GM12878 (cell line): ENCODE data around the gene CACNA2D3. TPM values are rescaled to one million over a fixed set of nuclear protein-coding genes. Genes with fewer than 3 reads are reported as not detected.

ENCODE experiments used
- ATAC-seq: fragments of 200-7000 bp; cut with Tn5 transposase; 3 replicates; pipeline ENCODE4 v1.9.1; 2020; ENCODE audit warnings: mild to moderate bottlenecking, moderate library complexity
- BruUV-seq: library from RNA; stranded (reverse); fragments of 400-500 nt; replicated peaks from 2 replicates; lab custom pipeline; 2021; lab: Mats Ljungman, UMichigan
- CTCF ChIA-PET: fragments of 300-600 bp; sonication (Branson Sonifier 250); formaldehyde crosslinking; extraction: SDS; loops from one replicate; lab custom pipeline; 2021; ENCODE audit warnings: inconsistent platforms; lab: Yijun Ruan, JAX
- POLR2A ChIA-PET: fragments of 350-600 bp; formaldehyde crosslinking; extraction: SDS; loops from one replicate; lab custom pipeline; 2021; ENCODE audit warnings: inconsistent platforms; lab: Charles Lee
- RAD21 ChIA-PET: fragments of 300-600 bp; sonication (Branson Sonifier 250); formaldehyde crosslinking; loops from one replicate; lab custom pipeline; 2023; ENCODE audit warnings: antibody characterized with exemption; ENCODE audit not compliant: unreplicated experiment; lab: Charles Lee
- SMC1A ChIA-PET: fragments of 300-600 bp; sonication (Branson Sonifier 250); formaldehyde crosslinking; loops from one replicate; lab custom pipeline; 2023; ENCODE audit not compliant: unreplicated experiment, uncharacterized antibody; lab: Charles Lee
- DNase-seq: peaks from one replicate; pipeline ENCODE4 v3.0.0-alpha.2; 2011; ENCODE audit warnings: low read depth, low spot score
- FAIRE-seq: peaks from 3 replicates; lab custom pipeline; 2011; peaks lifted over from hg19 to GRCh38; lab: Jason Lieb, UNC
- H2AFZ ChIP-seq: 2 replicates; pipeline ENCODE4 v1.6.0; 2011; ENCODE audit warnings: low read depth, low read length, control low read depth; ENCODE audit not compliant: control insufficient read depth
- H3K27ac ChIP-seq: 2 replicates; pipeline ENCODE4 v1.5.1; 2011; ENCODE audit warnings: control low read depth; ENCODE audit not compliant: control insufficient read depth, insufficient read depth
- H3K27me3 ChIP-seq, 2 experiments: replicated peaks in 1 of 2; 2 replicates each; pipeline versions ENCODE4 v1.6.0 to v1.6.1; 2011; ENCODE audit warnings: low read length in 1 of 2; ENCODE audit not compliant: control insufficient read depth in 2 of 2, insufficient read depth in 2 of 2
- H3K36me3 ChIP-seq, 2 experiments: 2 replicates each; pipeline ENCODE4 v1.5.1; 2011; ENCODE audit warnings: low read length in 1 of 2; ENCODE audit not compliant: control insufficient read depth in 2 of 2, insufficient read depth in 2 of 2
- H3K4me1 ChIP-seq: 2 replicates; pipeline ENCODE4 v1.6.1; 2011; ENCODE audit warnings: mild to moderate bottlenecking, low read length, moderate library complexity, mixed read lengths; ENCODE audit not compliant: control insufficient read depth, insufficient read depth
- H3K4me2 ChIP-seq: 2 replicates; pipeline ENCODE4 v1.6.0; 2011; ENCODE audit warnings: control low read depth; ENCODE audit not compliant: control insufficient read depth, insufficient read depth
- H3K4me3 ChIP-seq: fragments of 200-600 bp; sonication (generic); 2 replicates; pipeline ENCODE4 v1.5.1; 2016
- H3K79me2 ChIP-seq: 2 replicates; pipeline ENCODE4 v1.6.0; 2011; ENCODE audit warnings: low read length; ENCODE audit not compliant: control insufficient read depth, insufficient read depth
- H3K9ac ChIP-seq: 2 replicates; pipeline ENCODE4 v1.8.0; 2011; ENCODE audit warnings: low read length, control low read depth, mixed read lengths; ENCODE audit not compliant: control insufficient read depth, insufficient read depth
- H3K9me3 ChIP-seq: replicated peaks from 3 replicates; pipeline ENCODE4 v1.5.1; 2011; ENCODE audit warnings: mild to moderate bottlenecking, low read length; ENCODE audit not compliant: control insufficient read depth, insufficient read depth
- H4K20me1 ChIP-seq: 2 replicates; pipeline ENCODE4 v1.6.0; 2011; ENCODE audit not compliant: control insufficient read depth, insufficient read depth
- BCLAF1 ChIP-seq: fragments of 450-650 bp; IDR thresholded peaks from 2 replicates; pipeline ENCODE4 v1.6.1; 2017; ENCODE audit warnings: antibody characterized with exemption, mild to moderate bottlenecking, moderate library complexity
- CEBPZ ChIP-seq: fragments of 150-350 bp; IDR thresholded peaks from 2 replicates; pipeline ENCODE4 v1.6.1; 2016; ENCODE audit warnings: low read depth, low read length
- CHD4 ChIP-seq: fragments of 200-600 bp; sonication (generic); IDR thresholded peaks from 2 replicates; pipeline ENCODE4 v1.6.1; 2016; ENCODE audit warnings: mild to moderate bottlenecking
- E4F1 ChIP-seq: fragments of 450-650 bp; IDR thresholded peaks from 2 replicates; pipeline ENCODE4 v1.6.1; 2018; ENCODE audit warnings: borderline replicate concordance, mild to moderate bottlenecking; ENCODE audit not compliant: partially characterized antibody
- IKZF1 ChIP-seq: fragments of 450-650 bp; conservative IDR thresholded peaks from 2 replicates; pipeline ENCODE4 v1.6.1; 2017; ENCODE audit warnings: antibody characterized with exemption, mild to moderate bottlenecking
- SUZ12 ChIP-seq: fragments of 200-600 bp; sonication (generic); IDR thresholded peaks from one replicate; pipeline ENCODE4 v1.6.1; 2018; ENCODE audit warnings: antibody characterized with exemption, mild to moderate bottlenecking; ENCODE audit not compliant: unreplicated experiment
- TARDBP ChIP-seq: IDR thresholded peaks from 2 replicates; pipeline ENCODE4 v1.6.1; 2016; ENCODE audit warnings: borderline replicate concordance
- TCF7 ChIP-seq: IDR thresholded peaks from 2 replicates; pipeline ENCODE4 v1.6.1; 2014; ENCODE audit warnings: antibody characterized with exemption, borderline replicate concordance
- ZNF207 ChIP-seq: fragments of 450-650 bp; IDR thresholded peaks from 2 replicates; pipeline ENCODE4 v1.6.1; 2014; ENCODE audit warnings: antibody characterized with exemption, mild to moderate bottlenecking, borderline replicate concordance
- ZZZ3 ChIP-seq: IDR thresholded peaks from 2 replicates; pipeline ENCODE4 v1.6.1; 2011; ENCODE audit warnings: low read depth; ENCODE audit not compliant: control insufficient read depth, insufficient read length
- WGBS: methylation state at CpG from one replicate; pipeline ENCODE4 v1.1.6; 2016; ENCODE audit warnings: low lambda C conversion rate; ENCODE audit not compliant: insufficient replicate concordance, insufficient coverage; ENCODE audit errors: missing lambda C conversion rate; 5-methylcytosine and 5-hydroxymethylcytosine counted together
- in situ Hi-C: fragments of 300-500 bp; cut with MboI; formaldehyde crosslinking; loops from 9 replicates; pipeline ENCODE4 v1.14.3; 2018; ENCODE audit warnings: mixed read lengths
- intact Hi-C: fragments of 100-400 bp; cut with micrococcal nuclease; formaldehyde crosslinking; loops from one replicate; pipeline ENCODE4 v1.14.2; 2022; ENCODE audit not compliant: unreplicated experiment
- polyA plus RNA-seq, 11 experiments: library from polyadenylated mRNA; depleted of rRNA in 4 of 11; unstranded in 6 of 11; stranded (reverse) in 5 of 11; fragments of >200 nt; fragmentation: Nextera tagmentation in 4 of 11; fragmentation: Illumina TruSeq in 1 of 11; extraction: Ambion mirVana in 4 of 11; extraction: Trizol in 1 of 11; gene quantifications; 1 replicate in 1 of 11; 2 replicates in 10 of 11; pipeline versions ENCODE4 v1.2.1 to v1.2.3, GENCODE V29; 2011 to 2016; ENCODE audit warnings: inconsistent platforms in 2 of 11, missing spikeins in 2 of 11, low read depth in 1 of 11
- total RNA-seq, 4 experiments: library from RNA; depleted of rRNA in 3 of 4; stranded (reverse); fragments of >200 nt in 3 of 4; fragmentation: Illumina TruSeq in 1 of 4; extraction: Trizol in 1 of 4; gene quantifications; 2 replicates each; pipeline versions ENCODE4 v1.2.1 to v1.2.3, GENCODE V29; 2013 to 2021
- TF ChIP-seq, protein P1 (sequence below): IDR thresholded peaks from 2 replicates; pipeline ENCODE4 v1.6.1; 2011; ENCODE audit warnings: borderline replicate concordance, low read depth, mild to moderate bottlenecking, moderate library complexity, mixed read lengths, low read length; ENCODE audit not compliant: insufficient read depth; ENCODE audit errors: extremely low read length
- TF ChIP-seq, protein P2 (sequence below): IDR thresholded peaks from 2 replicates; pipeline ENCODE4 v1.6.1; 2011; ENCODE audit warnings: mild to moderate bottlenecking, low read depth, low read length, moderate library complexity; ENCODE audit not compliant: insufficient replicate concordance

Gene CACNA2D3
- total and polyA plus RNA-seq, 10 of the 15 experiments (the other 5 are each of a cell fraction or from before 2014, with no cell fraction given) = not detected

- no peak for TF ChIP-seq ZNF207
- TF ChIP-seq TCF7 = no peak
- no peak for TF ChIP-seq E4F1
- TF ChIP-seq, all 136 proteins: peak for 0
These were observed 397.7 kb downstream of the CACNA2D3 start (continued) for GRCh38 chr3:54520060-54520459.

DNA sequence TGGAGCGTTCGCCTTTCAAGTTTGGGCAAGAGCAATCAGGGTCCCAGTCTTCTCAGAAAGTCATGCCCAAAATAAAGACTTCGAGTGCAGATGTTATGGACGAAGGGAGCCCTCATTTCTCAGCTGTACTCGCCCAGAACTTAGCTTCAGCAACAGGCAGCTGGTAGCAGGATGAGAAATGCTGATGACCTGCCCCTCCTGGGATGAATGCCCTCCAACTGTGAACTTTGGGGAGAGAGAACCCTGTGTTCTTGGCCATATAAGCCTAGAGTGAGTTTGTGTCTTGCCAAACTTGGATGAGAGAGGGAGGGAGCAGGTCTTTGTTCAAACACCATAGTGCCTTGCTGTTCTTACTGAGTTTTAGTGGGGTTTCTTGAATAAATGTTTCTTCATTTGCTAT lies 405.2 kb downstream of the CACNA2D3 start:
- in situ Hi-C loops = no loop called here
- Histone ChIP-seq H3K27ac (no peak overlapping the region), H3K36me3 (no peaks in the 10 kb centered on the region), H2AFZ (no peak overlapping the region), H3K4me1 (no peaks in the 10 kb centered on the region), H3K27me3 (no peaks in the 10 kb centered on the region; a peak in 1 of 4 replicates), H3K9ac (no peak overlapping the region), H3K4me3 (no peak overlapping the region), H4K20me1 (no peaks in the 10 kb centered on the region), H3K4me2 (no peak overlapping the region), H3K79me2 (no peaks in the 10 kb centered on the region), H3K9me3 (no peaks in the 10 kb centered on the region)
- intact Hi-C loops = no loop called here
- SMC1A ChIA-PET = no interaction called here
- no TSS peak for BruUV-seq
- 5% methylated on average over 5 of the region's 5 CpGs for WGBS
- no peak for ATAC-seq
- DNase-seq = no peak
- RAD21 ChIA-PET = no interaction called here
- POLR2A ChIA-PET = no interaction called here
- CTCF ChIA-PET = no interaction called here
- FAIRE-seq = no peak
- TF ChIP-seq ZZZ3 = no peak
- TF ChIP-seq TARDBP = no peak
- TF ChIP-seq CHD4 = no peak
- TF ChIP-seq, protein P1, sequence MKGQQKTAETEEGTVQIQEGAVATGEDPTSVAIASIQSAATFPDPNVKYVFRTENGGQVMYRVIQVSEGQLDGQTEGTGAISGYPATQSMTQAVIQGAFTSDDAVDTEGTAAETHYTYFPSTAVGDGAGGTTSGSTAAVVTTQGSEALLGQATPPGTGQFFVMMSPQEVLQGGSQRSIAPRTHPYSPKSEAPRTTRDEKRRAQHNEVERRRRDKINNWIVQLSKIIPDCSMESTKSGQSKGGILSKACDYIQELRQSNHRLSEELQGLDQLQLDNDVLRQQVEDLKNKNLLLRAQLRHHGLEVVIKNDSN = no peak
- no peak for TF ChIP-seq IKZF1
- no peak for TF ChIP-seq BCLAF1
- no peak for TF ChIP-seq SUZ12
- TF ChIP-seq CEBPZ = no peak
- TF ChIP-seq, protein P2, sequence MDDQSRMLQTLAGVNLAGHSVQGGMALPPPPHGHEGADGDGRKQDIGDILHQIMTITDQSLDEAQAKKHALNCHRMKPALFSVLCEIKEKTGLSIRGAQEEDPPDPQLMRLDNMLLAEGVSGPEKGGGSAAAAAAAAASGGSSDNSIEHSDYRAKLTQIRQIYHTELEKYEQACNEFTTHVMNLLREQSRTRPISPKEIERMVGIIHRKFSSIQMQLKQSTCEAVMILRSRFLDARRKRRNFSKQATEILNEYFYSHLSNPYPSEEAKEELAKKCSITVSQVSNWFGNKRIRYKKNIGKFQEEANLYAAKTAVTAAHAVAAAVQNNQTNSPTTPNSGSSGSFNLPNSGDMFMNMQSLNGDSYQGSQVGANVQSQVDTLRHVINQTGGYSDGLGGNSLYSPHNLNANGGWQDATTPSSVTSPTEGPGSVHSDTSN = no peak
